Activated CD4-positive, alpha-beta memory T cell treated with anti-CD3 and anti-CD28 coated beads for 36 hours (primary cell): Measurements from ENCODE around the gene DDX21. TPM values are rescaled to one million over a fixed set of nuclear protein-coding genes. Genes with fewer than 3 reads are reported as not detected.
"Not testable (repeated sequence)": the region's sequence is repeated elsewhere in the genome, so short reads cannot be mapped to it uniquely, and the experiment has no call there.

ENCODE experiments used
- CTCF ChIA-PET: fragments of 350-600 bp; sonication (Branson Sonifier 250); formaldehyde crosslinking; loops from one replicate; lab custom pipeline; 2021; ENCODE audit warnings: antibody characterized with exemption, inconsistent platforms; lab: Charles Lee
- POLR2A ChIA-PET: fragments of 350-600 bp; sonication (Branson Sonifier 250); formaldehyde crosslinking; loops from one replicate; lab custom pipeline; 2021; ENCODE audit warnings: antibody characterized with exemption; lab: Charles Lee
- DNase-seq: peaks from one replicate; pipeline ENCODE4 v3.0.0-alpha.2; 2020
- H3K27ac Mint-ChIP-seq: one replicate; pipeline ENCODE4 v1.8.0; 2021; ENCODE audit warnings: mixed read lengths
- H3K27me3 Mint-ChIP-seq: one replicate; pipeline ENCODE4 v1.8.0; 2021; ENCODE audit warnings: mixed read lengths
- H3K36me3 Mint-ChIP-seq: one replicate; pipeline ENCODE4 v1.8.0; 2021; ENCODE audit warnings: mixed read lengths
- H3K4me1 Mint-ChIP-seq: one replicate; pipeline ENCODE4 v1.8.0; 2021; ENCODE audit warnings: low read depth, mixed read lengths
- H3K4me3 Mint-ChIP-seq: one replicate; pipeline ENCODE4 v1.8.0; 2021; ENCODE audit warnings: mild to moderate bottlenecking, mixed read lengths
- H3K9me3 Mint-ChIP-seq: one replicate; pipeline ENCODE4 v1.8.0; 2021; ENCODE audit warnings: mixed read lengths
- intact Hi-C: fragments of 100-400 bp; cut with micrococcal nuclease; formaldehyde crosslinking; loops from one replicate; pipeline ENCODE4 v1.15.1; 2023
- total RNA-seq, 2 experiments: library from RNA; stranded (reverse); gene quantifications; one replicate each; pipeline ENCODE4 v1.2.3, GENCODE V29; 2021

The DDX21 gene
- total RNA-seq = 100 to 1,000 TPM; 156 to 158 TPM

GRCh38 chr10:68955832-68956532, at the start of gene DDX21:
DDX21 (plus strand) TSS chr10:68956170; CDS start chr10:68956226, 56 bp downstream.
- H3K4me3 Mint-ChIP-seq = peak within 1 kb of the TSS; percentile 97
- H3K27ac Mint-ChIP-seq = peak within 1 kb of the TSS; percentile 99
- ChIA-PET CTCF (interaction anchor here (0.6 to 2.0 kb wide), 13 partner anchors 8 to 623 kb away, joined by 3 to 15 read pairs (median 4); partner anchors contain the start of genes DDX50 and SRGN), POLR2A (interaction anchor here (0.6 to 3.2 kb wide), 24 partner anchors 9 to 959 kb away, joined by 3 to 19 read pairs (median 4); partner anchors contain the start of genes CCAR1, DDX50, HNRNPH3 and KIFBP)
- H3K9me3 Mint-ChIP-seq = no peaks in the 10 kb centered on the region
- intact Hi-C loops = loop anchor here (1.0 to 5.0 kb wide), 5 partner anchors 32 to 624 kb away; partner anchors contain the start of genes DDX50, HKDC1, HNRNPH3 and KIFBP
- H3K36me3 Mint-ChIP-seq = peaks cover 44% of the 10 kb centered on the region
- peak; percentile 94 for DNase-seq
- H3K27me3 Mint-ChIP-seq = no peaks in the 10 kb centered on the region
- peaks cover 39% of the 10 kb centered on the region for H3K4me1 Mint-ChIP-seq

GRCh38 chr10:68924593-68924992, 31.4 kb upstream of the DDX21 start:
- no peak overlapping the region for H3K27ac Mint-ChIP-seq
- no peaks in the 10 kb centered on the region for H3K9me3 Mint-ChIP-seq
- intact Hi-C loops = no loop called here
- peaks cover 6% of the 10 kb centered on the region for H3K4me1 Mint-ChIP-seq
- H3K27me3 Mint-ChIP-seq = no peaks in the 10 kb centered on the region
- H3K4me3 Mint-ChIP-seq = no peak overlapping the region
- ChIA-PET POLR2A (no interaction called here), CTCF (interaction anchor here (1.0 kb wide), 1 partner anchor 27 kb away, joined by 3 read pairs; no protein-coding TSS in a partner anchor)
- H3K36me3 Mint-ChIP-seq = peaks cover 13% of the 10 kb centered on the region
- DNase-seq = no peak

GRCh38 chr10:68925489-68925888, 30.5 kb upstream of the DDX21 start:
- no peaks in the 10 kb centered on the region for H3K27me3 Mint-ChIP-seq
- POLR2A ChIA-PET = no interaction called here

GRCh38 chr10:68929157-68929556, 26.8 kb upstream of the DDX21 start:
- H3K4me3 Mint-ChIP-seq, CTCF ChIA-PET, intact Hi-C loops, H3K9me3 Mint-ChIP-seq, POLR2A ChIA-PET, H3K4me1 Mint-ChIP-seq, H3K27me3 Mint-ChIP-seq, DNase-seq, H3K27ac Mint-ChIP-seq: not testable (repeated sequence)
- H3K36me3 Mint-ChIP-seq = peaks cover 19% of the 10 kb centered on the region

More at GRCh38 chr10:68925489-68925888, 30.5 kb upstream of the DDX21 start:
- no peak overlapping the region for H3K27ac Mint-ChIP-seq
- intact Hi-C loops = no loop called here
- H3K9me3 Mint-ChIP-seq = no peaks in the 10 kb centered on the region
- peaks cover 14% of the 10 kb centered on the region for H3K36me3 Mint-ChIP-seq
- DNase-seq = no peak
- peaks cover 6% of the 10 kb centered on the region for H3K4me1 Mint-ChIP-seq
- CTCF ChIA-PET = interaction anchor here (0.8 kb wide), 1 partner anchor 13 kb away, joined by 3 read pairs; no protein-coding TSS in a partner anchor
- no peak overlapping the region for H3K4me3 Mint-ChIP-seq

GRCh38 chr10:68929888-68930287, 26.1 kb upstream of the DDX21 start:
- peaks cover 19% of the 10 kb centered on the region for H3K36me3 Mint-ChIP-seq
- H3K27ac Mint-ChIP-seq, H3K4me1 Mint-ChIP-seq, DNase-seq, H3K4me3 Mint-ChIP-seq, POLR2A ChIA-PET, intact Hi-C loops, H3K9me3 Mint-ChIP-seq, H3K27me3 Mint-ChIP-seq: not testable (repeated sequence)
- CTCF ChIA-PET = interaction anchor here (0.7 kb wide), 1 partner anchor 48 kb away, joined by 3 read pairs; no protein-coding TSS in a partner anchor

- H3K27ac Mint-ChIP-seq, intact Hi-C loops, DNase-seq, H3K9me3 Mint-ChIP-seq, H3K27me3 Mint-ChIP-seq, CTCF ChIA-PET, H3K4me3 Mint-ChIP-seq: not testable (repeated sequence)
- POLR2A ChIA-PET = interaction anchor here (1.2 kb wide), 1 partner anchor 27 kb away, joined by 4 read pairs; no protein-coding TSS in a partner anchor
- peaks cover 13% of the 10 kb centered on the region for H3K4me1 Mint-ChIP-seq
- H3K36me3 Mint-ChIP-seq = peaks cover 25% of the 10 kb centered on the region
Measured at GRCh38 chr10:68932860-68933259, 23.1 kb upstream of the DDX21 start.

GRCh38 chr10:68934994-68935393, 21.0 kb upstream of the DDX21 start:
- H3K27ac Mint-ChIP-seq = no peak overlapping the region
- no peaks in the 10 kb centered on the region for H3K27me3 Mint-ChIP-seq
- no peaks in the 10 kb centered on the region for H3K9me3 Mint-ChIP-seq
- H3K36me3 Mint-ChIP-seq = peaks cover 31% of the 10 kb centered on the region
- CTCF ChIA-PET = interaction anchor here (1.0 kb wide), 1 partner anchor 17 kb away, joined by 3 read pairs; no protein-coding TSS in a partner anchor
- H3K4me3 Mint-ChIP-seq = no peak overlapping the region
- intact Hi-C loops = no loop called here
- DNase-seq = no peak
- POLR2A ChIA-PET = interaction anchor here (1.3 to 1.6 kb wide), 2 partner anchors 20 to 35 kb away, joined by 4 to 5 read pairs; partner anchors contain the start of gene DDX21
- H3K4me1 Mint-ChIP-seq = peaks cover 13% of the 10 kb centered on the region

GRCh38 chr10:68938117-68938516, 17.9 kb upstream of the DDX21 start:
- CTCF ChIA-PET = interaction anchor here (0.6 kb wide), 1 partner anchor 150 kb away, joined by 3 read pairs; no protein-coding TSS in a partner anchor
- Mint-ChIP-seq H3K4me3 (no peak overlapping the region), H3K36me3 (peaks cover 18% of the 10 kb centered on the region), H3K4me1 (peaks cover 13% of the 10 kb centered on the region), H3K27me3 (no peaks in the 10 kb centered on the region), H3K9me3 (no peaks in the 10 kb centered on the region), H3K27ac (no peak overlapping the region)
- no peak for DNase-seq
- POLR2A ChIA-PET = interaction anchor here (0.7 kb wide), 1 partner anchor 196 kb away, joined by 3 read pairs; no protein-coding TSS in a partner anchor
- intact Hi-C loops = no loop called here

- Mint-ChIP-seq H3K36me3 (peaks cover 18% of the 10 kb centered on the region), H3K4me1 (peaks cover 13% of the 10 kb centered on the region), H3K4me3 (no peak overlapping the region), H3K9me3 (no peaks in the 10 kb centered on the region), H3K27ac (no peak overlapping the region), H3K27me3 (no peaks in the 10 kb centered on the region)
- ChIA-PET POLR2A (no interaction called here), CTCF (no interaction called here)
- DNase-seq = no peak
- intact Hi-C loops = no loop called here
Measured at GRCh38 chr10:68938884-68939283, 17.1 kb upstream of the DDX21 start.

GRCh38 chr10:68940917-68941316, 15.1 kb upstream of the DDX21 start:
- H3K9me3 Mint-ChIP-seq, H3K4me3 Mint-ChIP-seq, CTCF ChIA-PET, H3K27me3 Mint-ChIP-seq, DNase-seq, H3K4me1 Mint-ChIP-seq, intact Hi-C loops, H3K27ac Mint-ChIP-seq: not testable (repeated sequence)
- peaks cover 19% of the 10 kb centered on the region for H3K36me3 Mint-ChIP-seq
- POLR2A ChIA-PET = interaction anchor here (0.9 kb wide), 1 partner anchor 15 kb away, joined by 5 read pairs; no protein-coding TSS in a partner anchor

- CTCF ChIA-PET = no interaction called here
- no peak for DNase-seq
- H3K27me3 Mint-ChIP-seq = no peaks in the 10 kb centered on the region
- peaks cover 18% of the 10 kb centered on the region for H3K36me3 Mint-ChIP-seq
- no peak overlapping the region for H3K4me3 Mint-ChIP-seq
- no peak overlapping the region for H3K27ac Mint-ChIP-seq
- intact Hi-C loops = no loop called here
- H3K9me3 Mint-ChIP-seq = no peaks in the 10 kb centered on the region
- POLR2A ChIA-PET = interaction anchor here (0.5 kb wide), 1 partner anchor 480 kb away, joined by 3 read pairs; no protein-coding TSS in a partner anchor
- peaks cover 9% of the 10 kb centered on the region for H3K4me1 Mint-ChIP-seq
Measured at GRCh38 chr10:68950598-68950997, 5.4 kb upstream of the DDX21 start.

GRCh38 chr10:68954904-68955303, 1.1 kb upstream of the DDX21 start:
- Mint-ChIP-seq H3K9me3 (no peaks in the 10 kb centered on the region), H3K4me3 (peak overlapping the region; percentile 56), H3K4me1 (peaks cover 31% of the 10 kb centered on the region), H3K27me3 (no peaks in the 10 kb centered on the region), H3K36me3 (peaks cover 36% of the 10 kb centered on the region), H3K27ac (peak overlapping the region; percentile 73)
- POLR2A ChIA-PET = interaction anchor here (1.0 to 3.2 kb wide), 7 partner anchors 8 to 94 kb away, joined by 3 to 19 read pairs (median 5); partner anchors contain the start of genes DDX50 and KIFBP
- intact Hi-C loops = loop anchor here (5.0 kb wide), 2 partner anchors 267 to 623 kb away; partner anchors contain the start of genes HKDC1, HNRNPH3 and PBLD
- CTCF ChIA-PET = interaction anchor here (0.7 to 2.0 kb wide), 5 partner anchors 32 to 621 kb away, joined by 3 to 15 read pairs (median 11); partner anchors contain the start of gene DDX50
- no peak for DNase-seq
